IMR-90 (cell line): ENCODE data around the gene INPP5D. TPM values are rescaled to one million over a fixed set of nuclear protein-coding genes. Genes with fewer than 3 reads are reported as not detected.

Source experiments
- ATAC-seq: fragments of 200-7000 bp; cut with Tn5 transposase; 2 replicates; pipeline ENCODE4 v1.9.1; 2020; ENCODE audit warnings: low read depth, mild to moderate bottlenecking, moderate library complexity
- BruUV-seq: library from RNA; stranded (reverse); fragments of 400-500 nt; replicated peaks from 2 replicates; lab custom pipeline; 2021; lab: Mats Ljungman, UMichigan
- CTCF ChIA-PET: fragments of 300-600 bp; formaldehyde crosslinking; extraction: SDS; loops from one replicate; lab custom pipeline; 2021; ENCODE audit warnings: antibody characterized with exemption; lab: Yijun Ruan, JAX
- POLR2A ChIA-PET: fragments of 300-600 bp; sonication (Branson Sonifier 250); formaldehyde crosslinking; loops from one replicate; lab custom pipeline; 2022; ENCODE audit warnings: antibody characterized with exemption; ENCODE audit not compliant: unreplicated experiment; lab: Charles Lee
- DNase-seq: peaks from one replicate; pipeline ENCODE4 v3.0.0; 2013
- H2AFZ ChIP-seq: replicated peaks from 2 replicates; pipeline ENCODE3; 2013; ENCODE audit warnings: low read length, mild to moderate bottlenecking; ENCODE audit not compliant: poor library complexity
- H2AK5ac ChIP-seq: 2 replicates; pipeline ENCODE4 v1.6.1; 2013; ENCODE audit warnings: low read depth, low read length, inconsistent platforms
- H2AK9ac ChIP-seq: replicated peaks from 2 replicates; pipeline ENCODE3; 2013; ENCODE audit warnings: mild to moderate bottlenecking, low read depth, low read length, moderate library complexity; ENCODE audit not compliant: poor library complexity
- H2BK120ac ChIP-seq: 2 replicates; pipeline ENCODE4 v1.6.1; 2013; ENCODE audit warnings: low read depth, low read length, inconsistent platforms
- H2BK15ac ChIP-seq: 3 replicates; pipeline ENCODE4 v1.6.1; 2013; ENCODE audit warnings: low read depth, low read length, inconsistent platforms
- H2BK20ac ChIP-seq: 2 replicates; pipeline ENCODE4 v1.6.1; 2013; ENCODE audit warnings: low read depth, mild to moderate bottlenecking, inconsistent platforms, low read length, moderate library complexity
- H2BK5ac ChIP-seq: 2 replicates; pipeline ENCODE4 v1.6.1; 2013; ENCODE audit warnings: mild to moderate bottlenecking, low read depth, low read length, inconsistent platforms; ENCODE audit not compliant: poor library complexity, severe bottlenecking
- H3K14ac ChIP-seq: replicated peaks from 2 replicates; pipeline ENCODE4 v1.6.1; 2013; ENCODE audit warnings: low read depth, low read length, inconsistent platforms
- H3K18ac ChIP-seq: 2 replicates; pipeline ENCODE4 v1.6.1; 2013; ENCODE audit warnings: low read depth, low read length, control low read depth
- H3K23ac ChIP-seq: 2 replicates; pipeline ENCODE4 v1.6.1; 2013; ENCODE audit warnings: low read depth, low read length, inconsistent platforms
- H3K27ac ChIP-seq: 2 replicates; pipeline ENCODE4 v1.5.1; 2013; ENCODE audit warnings: mild to moderate bottlenecking, control low read depth, low read length; ENCODE audit not compliant: insufficient read depth
- H3K27me3 ChIP-seq: 2 replicates; pipeline ENCODE4 v1.6.1; 2013; ENCODE audit warnings: low read length; ENCODE audit not compliant: control insufficient read depth, insufficient read depth
- H3K36me3 ChIP-seq: 2 replicates; pipeline ENCODE4 v1.6.1; 2013; ENCODE audit warnings: low read length, mixed read lengths; ENCODE audit not compliant: control insufficient read depth, insufficient read depth
- H3K4ac ChIP-seq: 2 replicates; pipeline ENCODE4 v1.6.1; 2013; ENCODE audit warnings: low read depth, low read length, inconsistent platforms
- H3K4me1 ChIP-seq: 2 replicates; pipeline ENCODE4 v1.6.1; 2013; ENCODE audit warnings: low read length, mixed read lengths; ENCODE audit not compliant: control insufficient read depth, insufficient read depth
- H3K4me2 ChIP-seq: 2 replicates; pipeline ENCODE4 v1.6.1; 2013; ENCODE audit warnings: low read depth, mild to moderate bottlenecking, control low read depth, low read length, moderate library complexity
- H3K4me3 ChIP-seq: 2 replicates; pipeline ENCODE4 v1.5.1; 2013; ENCODE audit warnings: low read depth, mild to moderate bottlenecking, control low read depth, low read length, moderate library complexity; ENCODE audit not compliant: insufficient read depth
- H3K56ac ChIP-seq: 2 replicates; pipeline ENCODE4 v1.6.1; 2013; ENCODE audit warnings: low read length, inconsistent platforms; ENCODE audit not compliant: insufficient read depth; ENCODE audit errors: extremely low read depth
- H3K79me1 ChIP-seq, 2 experiments: 2 replicates each; pipeline ENCODE4 v1.6.1; 2013; ENCODE audit warnings: low read length in 2 of 2, inconsistent platforms in 1 of 2, low read depth in 1 of 2
- H3K9ac ChIP-seq: 2 replicates; pipeline ENCODE4 v1.6.1; 2013; ENCODE audit warnings: low read depth, low read length, control low read depth
- H3K9me1 ChIP-seq: 2 replicates; pipeline ENCODE4 v1.6.1; 2013; ENCODE audit warnings: low read length, inconsistent platforms; ENCODE audit not compliant: insufficient read depth
- H3K9me3 ChIP-seq: 2 replicates; pipeline ENCODE4 v1.6.1; 2013; ENCODE audit warnings: low read length; ENCODE audit not compliant: control insufficient read depth, insufficient read depth
- H4K20me1 ChIP-seq: 2 replicates; pipeline ENCODE4 v1.6.1; 2013; ENCODE audit warnings: low read length, inconsistent platforms; ENCODE audit not compliant: insufficient read depth
- H4K5ac ChIP-seq: 2 replicates; pipeline ENCODE4 v1.6.1; 2013; ENCODE audit warnings: mild to moderate bottlenecking, low read depth, low read length, control low read depth
- H4K8ac ChIP-seq, 2 experiments: 2 replicates each; pipeline ENCODE4 v1.6.1; 2013; ENCODE audit warnings: low read depth in 2 of 2, low read length in 2 of 2, control low read depth in 1 of 2, inconsistent platforms in 1 of 2
- H4K91ac ChIP-seq: 2 replicates; pipeline ENCODE4 v1.6.1; 2013; ENCODE audit warnings: low read depth, low read length, inconsistent platforms; ENCODE audit not compliant: insufficient read depth
- MAZ ChIP-seq: IDR thresholded peaks from 2 replicates; pipeline ENCODE4 v1.6.1; 2012; ENCODE audit warnings: low read depth, mild to moderate bottlenecking, low read length, improper control_type of control experiment, moderate library complexity, borderline replicate concordance
- NFE2L2 ChIP-seq: fragments of 150-350 bp; IDR thresholded peaks from 2 replicates; pipeline ENCODE4 v1.6.1; 2016; ENCODE audit warnings: low read depth, mild to moderate bottlenecking, low read length
- WGBS, 2 experiments: methylation state at CpG; one replicate each; pipeline versions ENCODE4 v1.1.5 to v1.1.7; 2013; ENCODE audit warnings: missing lambda C conversion rate in 2 of 2; ENCODE audit not compliant: insufficient read length in 1 of 2; ENCODE audit errors: extremely low coverage in 2 of 2; 5-methylcytosine and 5-hydroxymethylcytosine counted together
- dilution Hi-C: fragments of 300-500 bp; cut with HindIII; formaldehyde crosslinking; loops from one replicate; pipeline ENCODE4 v1.14.3; 2018; ENCODE audit warnings: low sequenced_read_pairs; ENCODE audit not compliant: unreplicated experiment
- in situ Hi-C: fragments of 300-500 bp; cut with MboI; formaldehyde crosslinking; loops from 3 replicates; pipeline ENCODE4 v1.14.3; 2019; ENCODE audit warnings: low sequenced_read_pairs, inconsistent platforms, mixed read lengths
- intact Hi-C: fragments of 100-400 bp; cut with micrococcal nuclease; formaldehyde crosslinking; loops from 2 replicates; pipeline ENCODE4 v1.10.0; 2022
- polyA plus RNA-seq, 3 experiments: library from polyadenylated mRNA; depleted of rRNA; stranded (reverse); fragments of >200 nt; gene quantifications; 2 replicates each; pipeline ENCODE4 v1.2.3, GENCODE V29; 2012; ENCODE audit warnings: low replicate concordance in 1 of 3
- total RNA-seq: library from RNA; depleted of rRNA; stranded (reverse); fragments of >200 nt; gene quantifications from 2 replicates; pipeline ENCODE4 v1.2.3, GENCODE V29; 2012

The INPP5D gene
- total and polyA plus RNA-seq, 2 of the 4 experiments (the other 2 are of a cell fraction): 0.18 to 0.29 TPM

GRCh38 chr2:233211548-233211895 is 151.4 kb downstream of the INPP5D start:
- no peak for TF ChIP-seq NFE2L2
- no peak for TF ChIP-seq MAZ
- Histone ChIP-seq H4K5ac (no peak overlapping the region), H3K36me3 (no peaks in the 10 kb centered on the region), H3K18ac (no peak overlapping the region), H3K4me3 (no peak overlapping the region), H2BK15ac (no peak overlapping the region), H2AK9ac (no peak overlapping the region), H3K23ac (no peak overlapping the region), H3K79me1 (no peaks in the 10 kb centered on the region), H3K27ac (no peak overlapping the region), H3K4me2 (no peak overlapping the region; the same call in 1 of the 2 replicates), H2BK20ac (no peak overlapping the region), H3K56ac (no peak overlapping the region), H3K9me3 (no peaks in the 10 kb centered on the region), H3K27me3 (peaks cover 35% of the 10 kb centered on the region), H4K91ac (no peak overlapping the region), H3K14ac (no peak overlapping the region), H3K4me1 (peaks cover 4% of the 10 kb centered on the region; the same call in 1 of the 2 replicates), H3K4ac (no peak overlapping the region), H2BK5ac (no peak overlapping the region), H4K20me1 (peaks cover 8% of the 10 kb centered on the region; the same call in 1 of the 2 replicates), H2BK120ac (no peak overlapping the region), H3K9me1 (no peaks in the 10 kb centered on the region), H3K9ac (no peak overlapping the region), H2AFZ (peak overlapping the region; percentile 47), H2AK5ac (no peak overlapping the region), H4K8ac (no peak overlapping the region)
- no CpG with 5 or more reads among the region's 3 CpGs for WGBS, 2 experiments
- ChIA-PET POLR2A (no interaction called here), CTCF (interaction anchor here (0.6 kb wide), 1 partner anchor 197 kb away, joined by 4 read pairs; no protein-coding TSS in a partner anchor)
- dilution Hi-C loops: no loop called here
- DNase-seq: no peak
- no peak; the same call in 1 of the 2 replicates for ATAC-seq
- BruUV-seq: no TSS peak
- in situ Hi-C loops: no loop called here
- intact Hi-C loops: no loop called here
